GM19025 (cell line): ENCODE results near the gene PPIL4.
"Not testable (repeated sequence)": the region's sequence is repeated elsewhere in the genome, so short reads cannot be mapped to it uniquely, and the experiment has no call there.

Source experiments
- ATAC-seq: cut with Tn5 transposase; IDR thresholded peaks from one replicate; pipeline ENCODE4 v1.9.1; 2021; ENCODE audit warnings: mild to moderate bottlenecking, low read depth, moderate library complexity; ENCODE audit not compliant: unreplicated experiment

The PPIL4 gene

DNA sequence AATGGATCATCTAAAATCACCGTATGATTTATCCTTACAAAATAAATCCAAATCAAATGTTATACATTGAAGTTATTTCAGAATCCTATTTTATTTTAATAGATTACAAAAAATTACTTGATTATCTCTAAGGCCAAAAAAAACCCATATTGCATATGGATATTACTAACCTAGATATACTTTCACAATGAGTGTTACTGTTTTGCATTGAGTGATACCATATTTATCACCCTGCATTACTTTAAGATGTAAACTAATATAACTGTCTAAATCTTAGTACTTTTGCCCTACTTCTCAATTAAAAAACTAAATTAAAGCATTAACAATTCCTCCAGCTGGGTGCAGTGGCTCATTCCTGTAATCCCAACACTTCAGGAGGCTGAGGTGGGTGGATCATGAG lies 11.1 kb downstream of the PPIL4 start:
- no peak for ATAC-seq

- no peak for ATAC-seq
These were observed 16.2 kb downstream of the PPIL4 start for GRCh38 chr6:149529650-149530049.

DNA sequence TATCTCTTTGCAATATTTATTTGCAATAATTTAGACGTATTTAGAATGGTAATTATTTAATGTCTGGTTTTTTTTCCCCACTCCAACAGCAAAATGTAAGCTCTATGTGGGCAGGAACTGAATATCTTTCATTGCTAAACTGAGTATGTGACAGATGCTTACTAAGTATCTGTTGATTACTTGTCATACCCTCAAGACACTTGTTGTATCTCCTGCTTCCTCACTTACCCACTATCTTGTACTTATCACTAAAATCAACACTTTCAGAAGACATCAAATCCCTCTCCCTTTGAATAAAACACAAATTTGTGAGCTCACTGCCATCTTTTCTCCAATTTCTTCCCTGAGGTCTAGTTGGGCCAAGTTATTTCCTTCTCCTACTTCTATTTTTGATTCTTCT lies 30.3 kb downstream of the PPIL4 start:
- no peak for ATAC-seq

DNA sequence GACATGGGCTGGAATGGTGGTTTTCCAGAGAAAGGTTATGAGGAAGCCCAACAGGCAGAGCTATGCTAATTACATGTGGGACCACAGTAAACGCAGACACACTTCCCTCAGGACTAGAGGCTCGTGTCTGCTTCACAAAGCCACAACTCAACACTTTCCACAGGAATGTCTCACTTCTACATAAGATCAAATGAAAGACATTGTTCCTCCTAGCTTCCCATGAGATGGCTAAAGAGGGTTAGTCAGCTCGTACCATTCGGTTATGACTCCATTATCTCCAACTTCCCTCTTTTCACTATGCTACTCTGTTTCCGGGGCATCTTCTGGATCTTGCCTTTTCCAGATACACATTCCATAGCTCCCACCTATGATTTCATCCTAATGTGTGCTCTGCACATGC lies 31.9 kb downstream of the PPIL4 start:
- ATAC-seq = no peak

- no peak for ATAC-seq
These were observed 34.9 kb downstream of the PPIL4 start for GRCh38 chr6:149510793-149511512.

- no peak for ATAC-seq
These were observed 37.4 kb downstream of the PPIL4 start for GRCh38 chr6:149508485-149508884.

GRCh38 chr6:149503872-149504271 lies 42.0 kb downstream of the PPIL4 start:
- no peak for ATAC-seq

GRCh38 chr6:149503276-149503675 lies 42.6 kb downstream of the PPIL4 start:
- no peak for ATAC-seq

DNA sequence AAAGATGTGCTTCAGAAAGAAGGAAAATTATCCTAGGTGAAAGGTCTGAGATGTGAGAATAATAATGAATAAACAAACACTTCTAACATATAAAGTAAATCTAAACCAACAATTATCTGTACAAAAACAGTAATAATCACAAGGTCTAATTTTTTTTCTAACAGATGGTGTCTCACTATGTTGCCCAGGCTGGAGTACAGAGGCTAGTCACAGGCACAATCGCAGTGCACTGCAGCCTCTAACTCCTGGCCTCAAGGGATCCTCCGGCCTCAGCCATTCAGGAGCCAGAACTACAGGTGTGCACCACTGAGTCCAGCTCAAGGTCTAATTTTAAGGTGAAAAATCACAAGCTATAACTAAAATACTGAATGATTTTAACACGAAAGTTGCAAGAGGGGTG lies 44.1 kb downstream of the PPIL4 start:
- no peak for ATAC-seq

GRCh38 chr6:149501201-149501600 lies 44.6 kb downstream of the PPIL4 start:
- no peak for ATAC-seq

DNA sequence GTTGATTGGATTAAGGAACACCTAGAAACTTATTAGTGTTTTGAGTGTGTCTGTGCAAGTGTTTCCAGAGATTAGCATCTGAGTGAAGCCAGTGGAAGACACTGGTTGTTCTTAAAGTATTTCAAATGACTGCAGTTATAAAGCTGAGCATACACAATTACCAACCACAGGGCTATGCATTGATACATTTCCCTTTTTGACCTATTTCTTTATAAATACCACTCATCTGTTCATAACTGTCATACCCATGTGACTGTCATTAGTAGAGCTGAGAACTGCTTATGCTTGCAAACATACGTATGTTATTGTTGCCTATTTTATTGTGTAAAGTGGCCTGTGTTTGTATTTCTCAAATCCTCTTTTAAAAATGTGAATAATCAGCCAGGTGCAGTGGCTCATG lies 45.7 kb downstream of the PPIL4 start:
- no peak for ATAC-seq

DNA sequence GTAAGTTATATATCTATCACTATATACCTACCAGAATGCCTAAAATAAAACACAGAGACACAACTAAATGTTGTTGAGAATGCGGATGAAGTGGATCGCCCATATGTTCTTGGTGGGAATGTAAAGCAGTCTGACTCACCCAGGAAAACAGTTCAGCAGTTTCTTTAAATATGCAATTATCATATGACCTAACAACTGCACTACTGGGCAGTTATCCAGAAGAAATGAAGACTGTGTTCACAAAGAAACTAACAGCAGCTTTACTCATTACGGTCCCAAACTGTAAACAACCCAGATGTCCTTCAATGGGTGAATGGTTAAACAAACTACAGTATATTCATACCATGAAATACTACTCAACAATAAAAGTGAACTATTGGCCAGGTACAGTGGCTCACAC lies 46.8 kb downstream of the PPIL4 start:
- ATAC-seq = no peak

DNA sequence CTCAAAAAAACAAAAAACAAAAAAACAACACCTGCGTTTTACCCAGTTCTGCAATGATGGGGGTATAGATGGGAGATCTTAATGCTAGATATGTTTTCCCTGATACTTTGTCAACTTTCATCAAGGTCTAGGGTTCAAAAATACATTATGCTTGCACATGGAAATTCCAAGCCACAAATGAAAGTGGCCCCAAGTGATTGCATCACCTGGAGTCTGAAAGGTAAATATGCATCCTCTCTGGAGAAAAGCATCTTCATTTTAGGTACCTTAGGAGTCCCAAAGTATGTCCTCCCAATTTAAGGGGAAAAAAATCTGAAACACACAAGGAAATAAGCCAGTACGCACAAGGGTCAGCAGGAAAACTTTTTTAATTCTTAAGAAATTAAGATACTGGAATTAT lies 48.5 kb downstream of the PPIL4 start:
- ATAC-seq = no peak

- not testable (repeated sequence) for ATAC-seq
These were observed 49.2 kb downstream of the PPIL4 start for GRCh38 chr6:149496597-149496996.

DNA sequence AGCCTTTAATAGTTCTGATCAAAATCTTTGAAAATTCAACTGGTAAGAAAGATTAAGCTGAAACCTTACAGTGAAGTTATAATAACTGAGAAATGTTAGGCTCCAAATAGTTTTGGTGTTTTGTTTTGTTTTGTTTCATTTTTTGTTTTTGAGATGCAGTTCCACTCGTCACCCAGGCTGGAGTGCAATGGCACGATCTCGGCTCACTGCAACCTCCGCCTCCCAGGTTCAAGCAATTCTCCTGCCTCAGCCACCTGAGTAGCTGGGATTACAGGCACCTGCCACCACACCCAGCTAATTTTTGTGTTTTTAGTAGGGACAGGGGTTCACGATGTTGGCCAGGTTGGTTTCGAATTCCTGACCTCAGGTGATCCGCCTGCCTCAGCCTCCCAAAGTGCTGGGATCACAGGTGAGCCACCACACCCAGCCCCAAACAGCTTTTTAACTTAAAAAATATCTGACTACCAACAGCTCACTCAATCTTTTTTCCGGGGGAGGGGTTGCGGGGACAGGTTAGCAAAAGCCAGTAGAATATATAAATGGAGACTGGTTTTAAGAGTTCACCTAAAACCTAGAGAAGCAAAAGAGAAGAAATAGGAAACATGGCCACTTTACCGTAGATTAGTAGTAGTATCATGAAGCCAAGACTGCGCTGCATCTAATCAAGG lies 50.4 kb downstream of the PPIL4 start:
- ATAC-seq = not testable (repeated sequence)

DNA sequence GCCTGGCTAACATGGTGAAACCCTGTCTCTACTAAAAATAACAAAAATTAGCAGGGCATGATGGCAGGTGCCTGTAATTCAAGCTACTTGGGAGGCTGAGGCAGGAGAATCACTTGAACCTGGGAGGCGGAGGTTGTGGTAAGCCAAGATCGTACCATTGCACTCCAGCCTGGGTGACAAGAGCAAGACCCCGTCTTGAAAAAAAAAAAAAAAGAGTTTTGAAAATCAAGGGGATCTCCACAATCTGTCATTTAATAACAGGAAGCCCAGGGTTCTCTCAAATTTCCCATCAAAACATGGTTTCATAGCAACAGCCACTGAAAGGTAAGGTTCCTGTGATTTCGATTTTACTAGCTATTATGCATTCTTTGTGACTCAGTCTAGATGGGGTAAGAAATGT lies 51.0 kb downstream of the PPIL4 start:
- ATAC-seq = peak; percentile 80

DNA sequence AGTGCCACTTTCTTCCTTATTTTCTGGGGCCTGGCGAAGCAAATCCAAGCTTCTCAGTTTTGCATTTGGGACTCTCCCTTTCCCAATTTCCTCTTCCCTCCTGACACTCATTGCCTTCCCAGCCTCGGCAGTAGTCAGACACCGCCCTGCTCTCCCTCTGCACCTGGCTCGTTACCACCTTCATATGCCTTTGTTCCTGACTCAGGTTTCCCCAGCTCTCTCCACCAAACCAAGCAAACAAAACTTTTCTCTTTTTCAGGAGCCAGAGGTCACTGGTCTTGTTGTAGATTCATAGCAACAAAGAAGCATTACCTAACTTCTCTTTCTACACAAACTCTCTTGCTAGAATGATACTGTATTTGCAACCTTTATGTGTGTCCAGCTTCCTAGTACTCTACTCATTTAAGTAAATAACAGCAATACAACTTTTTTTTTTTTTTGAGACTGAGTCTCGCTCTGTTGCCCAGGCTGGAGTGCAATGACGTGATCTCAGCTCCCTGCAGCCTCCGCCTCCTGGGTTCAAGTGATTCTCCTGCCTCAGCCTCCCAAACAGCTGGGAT lies 52.0 kb downstream of the PPIL4 start:
- no peak for ATAC-seq

- ATAC-seq = no peak
These were observed 53.0 kb downstream of the PPIL4 start for GRCh38 chr6:149492798-149493343.

DNA sequence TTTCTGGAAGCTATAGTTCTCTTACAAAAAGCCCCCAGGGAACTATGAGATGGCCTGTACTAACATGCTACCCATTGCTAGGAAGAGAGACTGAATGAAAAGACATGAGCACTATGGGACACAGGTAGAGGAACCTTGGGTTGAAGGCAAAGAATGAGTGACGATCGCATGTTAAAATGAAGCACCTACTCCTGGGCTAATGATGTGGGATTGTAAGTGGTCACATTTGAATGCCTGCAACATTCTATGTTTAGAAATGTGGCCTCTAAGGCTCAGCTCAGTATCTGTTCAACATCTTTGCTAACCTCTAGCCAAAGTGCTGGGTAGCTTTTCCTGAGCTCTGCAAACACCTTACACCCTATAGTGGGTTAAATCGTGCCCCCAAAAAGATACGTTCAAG lies 55.9 kb downstream of the PPIL4 start:
- ATAC-seq = no peak

DNA sequence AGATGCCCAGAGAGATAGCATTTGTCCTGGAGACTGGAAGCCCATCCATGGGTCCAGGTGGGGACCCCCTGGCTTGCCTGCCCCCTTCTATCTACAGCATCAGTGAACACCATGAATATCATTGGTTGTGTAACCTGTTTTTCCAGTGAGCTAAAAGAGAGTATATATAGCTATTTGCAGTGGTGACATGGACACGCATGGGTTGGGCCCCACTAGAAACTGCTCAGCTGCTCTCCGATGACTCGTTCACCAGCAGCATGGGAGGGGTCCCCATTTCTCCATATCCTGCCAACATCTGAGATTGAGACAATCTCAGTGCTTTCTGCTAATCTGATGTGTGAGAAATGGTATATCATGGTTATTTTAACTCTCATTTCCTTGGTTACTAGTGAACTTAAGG lies 57.0 kb downstream of the PPIL4 start:
- ATAC-seq = no peak

DNA sequence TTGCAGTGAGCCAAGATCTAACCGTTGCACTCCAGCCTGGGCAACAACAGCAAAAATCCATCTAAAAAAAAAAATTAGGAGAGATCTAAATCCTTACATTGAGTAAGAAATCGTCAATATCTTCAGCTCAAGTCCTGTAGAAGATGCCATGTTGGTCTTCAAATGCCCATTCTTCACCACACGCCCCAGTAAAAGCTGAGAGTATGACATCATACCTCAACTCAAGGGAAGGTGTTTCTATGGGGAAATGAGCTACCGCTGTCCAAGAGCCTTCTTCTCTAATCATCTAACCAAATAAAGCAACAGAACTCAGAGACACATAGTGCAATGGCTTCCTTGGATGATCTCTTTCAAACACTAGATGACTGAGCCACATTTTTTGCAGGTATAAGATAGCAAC lies 58.5 kb downstream of the PPIL4 start:
- no peak for ATAC-seq
